H9 (cell line): ENCODE measurements around the gene SERPINA5. TPM values are rescaled to one million over a fixed set of nuclear protein-coding genes. Genes with fewer than 3 reads are reported as not detected.

ENCODE experiments used
- DNase-seq: peaks from one replicate; pipeline ENCODE4 v3.0.0-alpha.2; 2017
- H2AFZ ChIP-seq: one replicate; pipeline ENCODE4 v1.6.1; 2013; ENCODE audit warnings: mild to moderate bottlenecking, low read length, control low read depth, moderate library complexity
- H2AK5ac ChIP-seq: 2 replicates; pipeline ENCODE4 v1.6.1; 2013; ENCODE audit warnings: low read length, control low read depth, mixed read lengths; ENCODE audit not compliant: insufficient read length
- H2BK120ac ChIP-seq: one replicate; pipeline ENCODE4 v1.6.1; 2013; ENCODE audit warnings: low read depth, mild to moderate bottlenecking, low read length, control low read depth, inconsistent platforms; ENCODE audit not compliant: poor library complexity, severe bottlenecking
- H2BK12ac ChIP-seq: 2 replicates; pipeline ENCODE4 v1.6.1; 2013; ENCODE audit warnings: low read length, control low read depth, mixed read lengths, low read depth; ENCODE audit not compliant: insufficient read length
- H2BK15ac ChIP-seq: 2 replicates; pipeline ENCODE4 v1.6.1; 2013; ENCODE audit warnings: low read depth, low read length, control low read depth
- H2BK20ac ChIP-seq: one replicate; pipeline ENCODE4 v1.6.1; 2013; ENCODE audit warnings: low read depth, mild to moderate bottlenecking, low read length, control low read depth, inconsistent platforms; ENCODE audit not compliant: poor library complexity, severe bottlenecking
- H2BK5ac ChIP-seq: 2 replicates; pipeline ENCODE4 v1.6.1; 2013; ENCODE audit warnings: low read length, control low read depth, mixed read lengths; ENCODE audit not compliant: insufficient read length
- H3K14ac ChIP-seq: 2 replicates; pipeline ENCODE4 v1.6.1; 2013; ENCODE audit warnings: low read length, control low read depth; ENCODE audit not compliant: insufficient read depth
- H3K18ac ChIP-seq: 2 replicates; pipeline ENCODE4 v1.6.1; 2013; ENCODE audit warnings: low read depth, mild to moderate bottlenecking, mixed read lengths, low read length, control low read depth; ENCODE audit not compliant: insufficient read length
- H3K23ac ChIP-seq: 2 replicates; pipeline ENCODE4 v1.6.1; 2013; ENCODE audit warnings: low read length, control low read depth, mixed read lengths, low read depth; ENCODE audit not compliant: insufficient read length
- H3K23me2 ChIP-seq: 2 replicates; pipeline ENCODE4 v1.6.1; 2013; ENCODE audit warnings: low read depth, mild to moderate bottlenecking, mixed read lengths, low read length, control low read depth; ENCODE audit not compliant: insufficient read length, poor library complexity, severe bottlenecking
- H3K27ac ChIP-seq: 2 replicates; pipeline ENCODE4 v1.5.1; 2013; ENCODE audit warnings: low read length, control low read depth, mixed read lengths, low read depth; ENCODE audit not compliant: insufficient read length
- H3K27me3 ChIP-seq: 2 replicates; pipeline ENCODE4 v1.6.1; 2013; ENCODE audit warnings: low read length, control low read depth, inconsistent platforms; ENCODE audit not compliant: insufficient read depth
- H3K4ac ChIP-seq: 2 replicates; pipeline ENCODE4 v1.6.1; 2013; ENCODE audit warnings: low read depth, mild to moderate bottlenecking, control low read depth, inconsistent platforms, low read length, moderate library complexity
- H3K4me1 ChIP-seq: 2 replicates; pipeline ENCODE4 v1.6.1; 2013; ENCODE audit warnings: low read length, control low read depth, inconsistent platforms; ENCODE audit not compliant: insufficient read depth
- H3K4me2 ChIP-seq: 2 replicates; pipeline ENCODE4 v1.6.1; 2013; ENCODE audit warnings: low read length, control low read depth, mixed read lengths; ENCODE audit not compliant: insufficient read length, insufficient read depth
- H3K56ac ChIP-seq: 2 replicates; pipeline ENCODE4 v1.6.1; 2013; ENCODE audit warnings: low read depth, mild to moderate bottlenecking, mixed read lengths, low read length, control low read depth; ENCODE audit not compliant: insufficient read length
- H3K79me1 ChIP-seq: 2 replicates; pipeline ENCODE4 v1.6.1; 2013; ENCODE audit warnings: low read depth, mild to moderate bottlenecking, moderate library complexity, low read length, control low read depth, inconsistent platforms; ENCODE audit not compliant: insufficient read depth, poor library complexity, severe bottlenecking
- H3K79me2 ChIP-seq: 2 replicates; pipeline ENCODE4 v1.6.1; 2013; ENCODE audit warnings: low read length, control low read depth, inconsistent platforms; ENCODE audit not compliant: insufficient read depth
- H3K9ac ChIP-seq: 2 replicates; pipeline ENCODE4 v1.6.1; 2013; ENCODE audit warnings: low read length, control low read depth, mixed read lengths; ENCODE audit not compliant: insufficient read length; ENCODE audit errors: extremely low read depth
- H3K9me3 ChIP-seq: one replicate; pipeline ENCODE4 v1.6.1; 2013; ENCODE audit warnings: low read depth, low read length, inconsistent platforms; ENCODE audit not compliant: control insufficient read depth
- H3T11ph ChIP-seq: one replicate; pipeline ENCODE4 v1.6.1; 2013; ENCODE audit warnings: mild to moderate bottlenecking, low read length, control low read depth, inconsistent platforms
- H4K20me1 ChIP-seq: one replicate; pipeline ENCODE4 v1.6.1; 2013; ENCODE audit not compliant: control insufficient read depth, insufficient read length, insufficient read depth
- H4K5ac ChIP-seq: 2 replicates; pipeline ENCODE4 v1.6.1; 2013; ENCODE audit warnings: low read depth, mild to moderate bottlenecking, mixed read lengths, low read length, control low read depth; ENCODE audit not compliant: insufficient read length
- H4K8ac ChIP-seq: replicated peaks from 2 replicates; pipeline ENCODE4 v1.6.1; 2013; ENCODE audit warnings: low read length, control low read depth, mixed read lengths, low read depth; ENCODE audit not compliant: insufficient read length
- H4K91ac ChIP-seq: 2 replicates; pipeline ENCODE4 v1.6.1; 2013; ENCODE audit warnings: low read depth, mild to moderate bottlenecking, moderate library complexity, mixed read lengths, low read length, control low read depth; ENCODE audit not compliant: insufficient read length
- H3K27ac Mint-ChIP-seq, 3 experiments: 2 replicates in 2 of 3; 3 replicates in 1 of 3; pipeline ENCODE4 v1.8.0; 2020 to 2021; ENCODE audit warnings: mixed read lengths in 3 of 3, mild to moderate bottlenecking in 1 of 3, moderate library complexity in 1 of 3
- H3K27me3 Mint-ChIP-seq: 2 replicates; pipeline ENCODE4 v1.8.0; 2021; ENCODE audit warnings: low read depth, mild to moderate bottlenecking, moderate library complexity, mixed read lengths
- H3K36me3 Mint-ChIP-seq, 3 experiments: 2 replicates in 2 of 3; 3 replicates in 1 of 3; pipeline ENCODE4 v1.8.0; 2020 to 2021; ENCODE audit warnings: low read depth in 3 of 3, mixed read lengths in 3 of 3; ENCODE audit not compliant: insufficient read depth in 1 of 3
- H3K4me1 Mint-ChIP-seq, 2 experiments: 2 replicates each; pipeline ENCODE4 v1.8.0; 2020; ENCODE audit warnings: mixed read lengths in 2 of 2
- H3K4me3 Mint-ChIP-seq, 2 experiments: 2 replicates in 1 of 2; 3 replicates in 1 of 2; pipeline ENCODE4 v1.8.0; 2020 to 2021; ENCODE audit warnings: mild to moderate bottlenecking in 2 of 2, mixed read lengths in 2 of 2, moderate library complexity in 1 of 2
- H3K9me3 Mint-ChIP-seq, 2 experiments: 2 replicates in 1 of 2; 3 replicates in 1 of 2; pipeline ENCODE4 v1.8.0; 2020; ENCODE audit warnings: mild to moderate bottlenecking in 2 of 2, mixed read lengths in 2 of 2, moderate library complexity in 1 of 2
- CTCF ChIP-seq: fragments of 200-600 bp; sonication (generic); conservative IDR thresholded peaks from 3 replicates; pipeline ENCODE4 v1.8.0; 2021; ENCODE audit warnings: antibody characterized with exemption, mild to moderate bottlenecking
- WGBS: extraction: QIAGEN DNeasy Blood & Tissue Kit; methylation state at CpG from one replicate; pipeline ENCODE4 v1.1.7; 2013; ENCODE audit warnings: missing lambda C conversion rate, low lambda C conversion rate, mixed read lengths; ENCODE audit not compliant: insufficient read length; ENCODE audit errors: extremely low coverage; 5-methylcytosine and 5-hydroxymethylcytosine counted together
- total RNA-seq: library from RNA; stranded (reverse); gene quantifications from 2 replicates; pipeline ENCODE4 v1.2.1, GENCODE V29; 2021

SERPINA5 gene
- total RNA-seq, 1 experiment from 2014 or later = 1.1 TPM

- Histone ChIP-seq H3K56ac (no peak overlapping the region), H2AFZ (no peak overlapping the region), H3K9ac (no peak overlapping the region), H2BK12ac (no peak overlapping the region), H3K79me2 (no peaks in the 10 kb centered on the region), H3K4me1 (no peaks in the 10 kb centered on the region), H2AK5ac (no peak overlapping the region), H3K79me1 (no peaks in the 10 kb centered on the region), H3K18ac (no peak overlapping the region), H2BK20ac (no peak overlapping the region), H3K4ac (no peak overlapping the region), H2BK5ac (no peak overlapping the region), H2BK15ac (no peak overlapping the region), H3K4me2 (no peak overlapping the region), H2BK120ac (no peak overlapping the region), H3T11ph (no peak overlapping the region), H4K5ac (no peak overlapping the region), H4K20me1 (no peaks in the 10 kb centered on the region), H4K8ac (no peak overlapping the region), H4K91ac (no peak overlapping the region), H3K14ac (no peak overlapping the region), H3K27me3 (no peaks in the 10 kb centered on the region), H3K27ac (no peak overlapping the region), H3K9me3 (no peaks in the 10 kb centered on the region), H3K23ac (no peak overlapping the region), H3K23me2 (no peaks in the 10 kb centered on the region)
- no peak for TF ChIP-seq CTCF
- peak overlapping the region in 1 of 3 experiments; percentile 34; a peak in 1 of 7 replicates for H3K27ac Mint-ChIP-seq
- H3K4me1 Mint-ChIP-seq = peaks cover 26 to 30% of the 10 kb centered on the region in 2 experiments
- peaks cover 7 to 11% of the 10 kb centered on the region in 2 experiments for H3K9me3 Mint-ChIP-seq
- no peak overlapping the region for H3K4me3 Mint-ChIP-seq
- peaks cover 0 to 13% (median 3%) of the 10 kb centered on the region in 3 experiments; a peak in 5 of 7 replicates for H3K36me3 Mint-ChIP-seq
- H3K27me3 Mint-ChIP-seq = peaks cover 37% of the 10 kb centered on the region
- no CpG with 5 or more reads among the region's 5 CpGs for WGBS
- no peak for DNase-seq
These were observed 3.5 kb downstream of the SERPINA5 start for GRCh38 chr14:94584591-94585280.
